HEK293 (cell line): ENCODE results near the gene HMGXB3.
A peak's percentile ranks its signal among the peaks of the same experiment; 100 is the strongest.

Experiments used
- CTCF ChIA-PET: fragments of 350-600 bp; formaldehyde crosslinking; extraction: SDS; loops from one replicate; lab custom pipeline; 2021; ENCODE audit warnings: antibody characterized with exemption; lab: Yijun Ruan, JAX
- POLR2A ChIA-PET: fragments of 300-600 bp; formaldehyde crosslinking; extraction: SDS; loops from one replicate; lab custom pipeline; 2020; ENCODE audit warnings: antibody characterized with exemption, inconsistent platforms; lab: Yijun Ruan, JAX
- H3K27ac ChIP-seq: fragments of 200-500 bp; sonication (Bioruptor generic); 2 replicates; pipeline ENCODE4 v1.5.1; 2014; ENCODE audit warnings: low read depth, low read length, control low read depth, inconsistent platforms; ENCODE audit errors: extremely low read depth
- H3K36me3 ChIP-seq, 2 experiments: fragments of 200-500 bp in 1 of 2; sonication (Bioruptor generic) in 1 of 2; 1 replicate in 1 of 2; 2 replicates in 1 of 2; pipeline ENCODE4 v1.5.1; 2014 to 2017; ENCODE audit warnings: inconsistent platforms in 2 of 2, low read length in 2 of 2; ENCODE audit not compliant: control insufficient read depth in 2 of 2, insufficient read depth in 1 of 2
- H3K4me1 ChIP-seq: fragments of 200-500 bp; sonication (Bioruptor generic); 2 replicates; pipeline ENCODE4 v1.5.1; 2014; ENCODE audit warnings: mild to moderate bottlenecking, low read length, inconsistent platforms; ENCODE audit not compliant: control insufficient read depth, insufficient read depth
- H3K4me3 ChIP-seq: 2 replicates; pipeline ENCODE4 v1.5.1; 2011; ENCODE audit warnings: low read depth, mild to moderate bottlenecking, control low read depth, low read length, moderate library complexity
- H3K9me3 ChIP-seq: fragments of 200-500 bp; sonication (Bioruptor generic); 2 replicates; pipeline ENCODE4 v1.5.1; 2014; ENCODE audit warnings: low read depth, low read length, inconsistent platforms; ENCODE audit not compliant: control insufficient read depth, insufficient read depth
- CTCF ChIP-seq: fragments of 450-650 bp; formaldehyde crosslinking; IDR thresholded peaks from 2 replicates; pipeline ENCODE4 v1.5.1; 2016; ENCODE audit warnings: missing biosample characterization, missing genetic modification characterization
- FEZF1 ChIP-seq: fragments of 450-650 bp; formaldehyde crosslinking; IDR thresholded peaks from 2 replicates; pipeline ENCODE4 v1.5.1; 2016; ENCODE audit warnings: missing biosample characterization, missing genetic modification characterization
- GLIS2 ChIP-seq: fragments of 450-650 bp; formaldehyde crosslinking; IDR thresholded peaks from 2 replicates; pipeline ENCODE4 v1.5.1; 2016; ENCODE audit warnings: missing biosample characterization, missing genetic modification characterization
- IKZF3 ChIP-seq: fragments of 450-650 bp; IDR thresholded peaks from 2 replicates; pipeline ENCODE4 v1.5.0; 2018; ENCODE audit warnings: missing biosample characterization, mild to moderate bottlenecking, missing genetic modification characterization, moderate library complexity
- KLF10 ChIP-seq: fragments of 450-650 bp; IDR thresholded peaks from 2 replicates; pipeline ENCODE4 v1.5.1; 2018; ENCODE audit warnings: missing biosample characterization, mild to moderate bottlenecking, missing genetic modification characterization
- OSR2 ChIP-seq: fragments of 450-650 bp; formaldehyde crosslinking; IDR thresholded peaks from 2 replicates; pipeline ENCODE4 v1.5.1; 2016; ENCODE audit warnings: missing biosample characterization, missing genetic modification characterization
- PATZ1 ChIP-seq: fragments of 450-650 bp; formaldehyde crosslinking; IDR thresholded peaks from 2 replicates; pipeline ENCODE4 v1.5.1; 2016; ENCODE audit warnings: missing biosample characterization, missing genetic modification characterization
- REPIN1 ChIP-seq: fragments of 450-650 bp; formaldehyde crosslinking; IDR thresholded peaks from 2 replicates; pipeline ENCODE4 v1.5.1; 2017; ENCODE audit warnings: missing biosample characterization, missing genetic modification characterization, low read depth
- WT1 ChIP-seq: fragments of 450-650 bp; formaldehyde crosslinking; IDR thresholded peaks from 2 replicates; pipeline ENCODE4 v1.5.1; 2016; ENCODE audit warnings: missing biosample characterization, missing genetic modification characterization
- ZBTB17 ChIP-seq: fragments of 450-650 bp; formaldehyde crosslinking; IDR thresholded peaks from 2 replicates; pipeline ENCODE4 v1.5.1; 2016; ENCODE audit warnings: missing biosample characterization, missing genetic modification characterization
- ZBTB49 ChIP-seq: fragments of 450-650 bp; formaldehyde crosslinking; IDR thresholded peaks from 2 replicates; pipeline ENCODE4 v1.5.1; 2016; ENCODE audit warnings: missing biosample characterization, missing genetic modification characterization, low read depth
- ZNF114 ChIP-seq: fragments of 450-650 bp; formaldehyde crosslinking; IDR thresholded peaks from 2 replicates; pipeline ENCODE4 v1.5.0; 2017; ENCODE audit warnings: missing biosample characterization, missing genetic modification characterization
- ZNF133 ChIP-seq: fragments of 450-650 bp; formaldehyde crosslinking; IDR thresholded peaks from 2 replicates; pipeline ENCODE4 v1.5.1; 2016; ENCODE audit warnings: missing biosample characterization, missing genetic modification characterization
- ZNF341 ChIP-seq: fragments of 450-650 bp; formaldehyde crosslinking; IDR thresholded peaks from 2 replicates; pipeline ENCODE4; 2016; ENCODE audit warnings: low read depth, missing biosample characterization, missing genetic modification characterization
- ZNF362 ChIP-seq: fragments of 450-650 bp; formaldehyde crosslinking; IDR thresholded peaks from 2 replicates; pipeline ENCODE4 v1.5.1; 2016; ENCODE audit warnings: missing biosample characterization, missing genetic modification characterization
- ZNF416 ChIP-seq: fragments of 450-650 bp; formaldehyde crosslinking; IDR thresholded peaks from 2 replicates; pipeline ENCODE4 v1.5.1; 2016; ENCODE audit warnings: missing biosample characterization, missing genetic modification characterization
- ZNF549 ChIP-seq: fragments of 450-650 bp; IDR thresholded peaks from 2 replicates; pipeline ENCODE4 v1.5.1; 2018; ENCODE audit warnings: missing biosample characterization, missing genetic modification characterization, mild to moderate bottlenecking, inconsistent platforms, moderate library complexity
- ZNF585B ChIP-seq: fragments of 450-650 bp; formaldehyde crosslinking; IDR thresholded peaks from 2 replicates; pipeline ENCODE4 v1.5.1; 2016; ENCODE audit warnings: missing biosample characterization, missing genetic modification characterization
- ZNF76 ChIP-seq: fragments of 450-650 bp; formaldehyde crosslinking; IDR thresholded peaks from 2 replicates; pipeline ENCODE4; 2016; ENCODE audit warnings: low read depth, missing biosample characterization, missing genetic modification characterization, borderline replicate concordance
- ZNF785 ChIP-seq: fragments of 450-650 bp; formaldehyde crosslinking; IDR thresholded peaks from 2 replicates; pipeline ENCODE4 v1.5.1; 2016; ENCODE audit warnings: missing biosample characterization, missing genetic modification characterization

Gene HMGXB3

GRCh38 chr5:149951138-149951749, 49.3 kb upstream of the HMGXB3 start:
- H3K36me3 ChIP-seq, result no peaks in the 10 kb centered on the region
- POLR2A ChIA-PET, result no interaction called here
- no peak overlapping the region for H3K27ac ChIP-seq
- TF ChIP-seq FEZF1 (tag by site-specific recombination), result no peak
- TF ChIP-seq CTCF (tag by site-specific recombination), result 0 out of 2 replicates have a peak, but pooled peaks have one; percentile 32
- peak; percentile 44; the same call in 1 of the 2 replicates for TF ChIP-seq ZNF341 (tag by site-specific recombination)
- no peaks in the 10 kb centered on the region for H3K9me3 ChIP-seq
- H3K4me1 ChIP-seq, result no peaks in the 10 kb centered on the region
- CTCF ChIA-PET, result interaction anchor here (1.0 to 1.3 kb wide), 4 partner anchors 8 to 99 kb away, joined by 3 read pairs; partner anchors contain the start of gene SLC26A2
- H3K4me3 ChIP-seq, result no peak overlapping the region

- ChIA-PET POLR2A (interaction anchor here (0.7 kb wide), 1 partner anchor 79 kb away, joined by 5 read pairs; no protein-coding TSS in a partner anchor), CTCF (no interaction called here)
- Histone ChIP-seq H3K4me1 (peaks cover 7% of the 10 kb centered on the region; the same call in 1 of the 2 replicates), H3K36me3 (no peaks in the 10 kb centered on the region), H3K9me3 (no peaks in the 10 kb centered on the region), H3K4me3 (no peak overlapping the region), H3K27ac (no peak overlapping the region)
- TF ChIP-seq ZNF76 (tag by site-specific recombination), result no peak
- no peak for TF ChIP-seq ZNF585B
- no peak for TF ChIP-seq ZBTB17
- TF ChIP-seq ZBTB49 (tag by site-specific recombination), result no peak
These were observed 47.0 kb upstream of the HMGXB3 start for GRCh38 chr5:149953436-149954121.

- POLR2A ChIA-PET, result no interaction called here
- no peaks in the 10 kb centered on the region for H3K9me3 ChIP-seq
- no peaks in the 10 kb centered on the region for H3K36me3 ChIP-seq
- CTCF ChIA-PET, result interaction anchor here (0.6 to 0.7 kb wide), 2 partner anchors 29 to 312 kb away, joined by 3 read pairs; no protein-coding TSS in a partner anchor
- no peak overlapping the region for H3K27ac ChIP-seq
- peaks cover 7% of the 10 kb centered on the region; the same call in 1 of the 2 replicates for H3K4me1 ChIP-seq
- no peak overlapping the region for H3K4me3 ChIP-seq
- TF ChIP-seq ZNF549 (tag by site-specific recombination) (no peak), ZBTB49 (tag by site-specific recombination) (no peak), WT1 (tag by site-specific recombination) (no peak), IKZF3 (tag by site-specific recombination) (no peak), ZNF785 (tag by site-specific recombination) (no peak), OSR2 (tag by site-specific recombination) (no peak), ZNF114 (tag by site-specific recombination) (no peak), KLF10 (tag by site-specific recombination) (no peak), PATZ1 (no peak), ZNF416 (no peak), ZNF133 (tag by site-specific recombination) (no peak), GLIS2 (tag by site-specific recombination) (no peak), REPIN1 (tag by site-specific recombination) (no peak), ZNF362 (tag by site-specific recombination) (no peak)
These were observed 45.7 kb upstream of the HMGXB3 start for GRCh38 chr5:149954798-149955197.
